Brain microvascular endothelial cell (primary cell): Measurements from ENCODE around the gene NGRN.

ENCODE experiments used
- DNase-seq: peaks from one replicate; pipeline ENCODE4 v3.0.0-alpha.2; 2020
- H3K27ac ChIP-seq: fragments of 250-450 bp; sonication (Bioruptor Pico); 2 replicates; pipeline ENCODE4 v1.5.1; 2020; ENCODE audit warnings: mild to moderate bottlenecking, moderate library complexity
- H3K27me3 ChIP-seq: fragments of 250-450 bp; sonication (Bioruptor Pico); replicated peaks from 2 replicates; pipeline ENCODE4 v1.5.1; 2020; ENCODE audit warnings: mild to moderate bottlenecking
- H3K36me3 ChIP-seq: fragments of 250-450 bp; sonication (Bioruptor Pico); replicated peaks from 2 replicates; pipeline ENCODE4 v1.5.1; 2020; ENCODE audit warnings: mild to moderate bottlenecking
- H3K4me3 ChIP-seq: 2 replicates; pipeline ENCODE4 v1.5.1; 2011; ENCODE audit warnings: low read depth, mild to moderate bottlenecking, control low read depth, low read length, moderate library complexity
- CTCF ChIP-seq: IDR thresholded peaks from 2 replicates; pipeline ENCODE4 v1.5.1; 2011; ENCODE audit warnings: low read depth, mild to moderate bottlenecking, moderate library complexity, low read length, control low read depth, inconsistent platforms; ENCODE audit errors: missing control alignments
- in situ Hi-C: cut with HindIII; loops from 2 replicates; pipeline ENCODE4 v1.10.0; 2017; ENCODE audit warnings: low sequenced_read_pairs, low pct_ligation_motif_present

The NGRN gene

GRCh38 chr15:90228960-90229359 is 36.5 kb upstream of the NGRN start:
- TF ChIP-seq CTCF = no peak
- no peak for DNase-seq
- in situ Hi-C loops = no loop called here
- Histone ChIP-seq H3K27me3 (no peaks in the 10 kb centered on the region), H3K36me3 (peaks cover 34% of the 10 kb centered on the region), H3K4me3 (no peak overlapping the region), H3K27ac (no peak overlapping the region)

- H3K27ac ChIP-seq = no peak overlapping the region
- H3K4me3 ChIP-seq = no peak overlapping the region
- DNase-seq = no peak
- no peaks in the 10 kb centered on the region for H3K27me3 ChIP-seq
- in situ Hi-C loops = no loop called here
- no peak for TF ChIP-seq CTCF
- peaks cover 31% of the 10 kb centered on the region for H3K36me3 ChIP-seq
These were observed 35.4 kb upstream of the NGRN start for GRCh38 chr15:90230071-90230494.

GRCh38 chr15:90230610-90231009 is 34.9 kb upstream of the NGRN start:
- Histone ChIP-seq H3K36me3 (peaks cover 30% of the 10 kb centered on the region), H3K27me3 (no peaks in the 10 kb centered on the region), H3K27ac (no peak overlapping the region), H3K4me3 (no peak overlapping the region)
- no peak for TF ChIP-seq CTCF
- DNase-seq = no peak
- in situ Hi-C loops = no loop called here

- H3K4me3 ChIP-seq = no peak overlapping the region
- in situ Hi-C loops = no loop called here
- H3K27ac ChIP-seq = no peak overlapping the region
- no peaks in the 10 kb centered on the region for H3K27me3 ChIP-seq
- no peak for DNase-seq
- peaks cover 30% of the 10 kb centered on the region for H3K36me3 ChIP-seq
- no peak for TF ChIP-seq CTCF
These were observed 34.1 kb upstream of the NGRN start for GRCh38 chr15:90231028-90232017.

- Histone ChIP-seq H3K36me3 (peaks cover 30% of the 10 kb centered on the region), H3K27ac (no peak overlapping the region), H3K27me3 (no peaks in the 10 kb centered on the region), H3K4me3 (peak overlapping the region; percentile 9)
- DNase-seq = no peak
- in situ Hi-C loops = no loop called here
- no peak for TF ChIP-seq CTCF
These were observed 33.3 kb upstream of the NGRN start for GRCh38 chr15:90232196-90232595.

GRCh38 chr15:90232941-90233386 is 32.5 kb upstream of the NGRN start:
- DNase-seq = no peak
- Histone ChIP-seq H3K27me3 (no peaks in the 10 kb centered on the region), H3K4me3 (peak overlapping the region; percentile 85), H3K27ac (peak overlapping the region; percentile 83), H3K36me3 (peaks cover 27% of the 10 kb centered on the region)
- peak; percentile 61 for TF ChIP-seq CTCF
- in situ Hi-C loops = no loop called here
